Measurements from ENCODE around the gene FKRP.

Gene FKRP

GRCh38 chr19:46745521-46746280 lies at the start of gene FKRP:
TSS of gene FKRP (plus strand) at chr19:46746057. CDS start at chr19:46755451, 9,394 bp downstream.
- no peak for TF ChIP-seq CTCF (IDR thresholded peaks at IDR 0.05; ENCODE audit: extremely low read depth, missing control alignments)
- DNase-seq (ENCODE audit: low spot score), result peak; percentile 77

- DNase-seq (ENCODE audit: low spot score), result no peak
- TF ChIP-seq CTCF (IDR thresholded peaks at IDR 0.05; ENCODE audit: extremely low read depth, missing control alignments), result no peak
Observed at GRCh38 chr19:46696866-46697203, 49.0 kb upstream of the FKRP start.

GRCh38 chr19:46697204-46697960 lies 48.5 kb upstream of the FKRP start:
- no peak for TF ChIP-seq CTCF (IDR thresholded peaks at IDR 0.05; ENCODE audit: extremely low read depth, missing control alignments)
- DNase-seq (ENCODE audit: low spot score), result no peak

- no peak for DNase-seq (ENCODE audit: low spot score)
- TF ChIP-seq CTCF (IDR thresholded peaks at IDR 0.05; ENCODE audit: extremely low read depth, missing control alignments), result no peak
Observed at GRCh38 chr19:46698395-46699321, 47.2 kb upstream of the FKRP start.

GRCh38 chr19:46700704-46701103 lies 45.2 kb upstream of the FKRP start:
- DNase-seq (ENCODE audit: low spot score), result no peak
- TF ChIP-seq CTCF (IDR thresholded peaks at IDR 0.05; ENCODE audit: extremely low read depth, missing control alignments), result no peak

- TF ChIP-seq CTCF (IDR thresholded peaks at IDR 0.05; ENCODE audit: extremely low read depth, missing control alignments), result peak; percentile 90
- DNase-seq (ENCODE audit: low spot score), result peak; percentile 92
Observed at GRCh38 chr19:46704379-46705076, 41.3 kb upstream of the FKRP start.
